ENCODE results near the gene B3GNT8. TPM values are rescaled to one million over a fixed set of nuclear protein-coding genes. Genes with fewer than 3 reads are reported as not detected.
"Not testable (repeated sequence)": the region's sequence is repeated elsewhere in the genome, so short reads cannot be mapped to it uniquely, and the experiment has no call there.

The B3GNT8 gene
- total RNA-seq, 2 donors from 2014 or later: 3.3 to 4.2 TPM

DNA sequence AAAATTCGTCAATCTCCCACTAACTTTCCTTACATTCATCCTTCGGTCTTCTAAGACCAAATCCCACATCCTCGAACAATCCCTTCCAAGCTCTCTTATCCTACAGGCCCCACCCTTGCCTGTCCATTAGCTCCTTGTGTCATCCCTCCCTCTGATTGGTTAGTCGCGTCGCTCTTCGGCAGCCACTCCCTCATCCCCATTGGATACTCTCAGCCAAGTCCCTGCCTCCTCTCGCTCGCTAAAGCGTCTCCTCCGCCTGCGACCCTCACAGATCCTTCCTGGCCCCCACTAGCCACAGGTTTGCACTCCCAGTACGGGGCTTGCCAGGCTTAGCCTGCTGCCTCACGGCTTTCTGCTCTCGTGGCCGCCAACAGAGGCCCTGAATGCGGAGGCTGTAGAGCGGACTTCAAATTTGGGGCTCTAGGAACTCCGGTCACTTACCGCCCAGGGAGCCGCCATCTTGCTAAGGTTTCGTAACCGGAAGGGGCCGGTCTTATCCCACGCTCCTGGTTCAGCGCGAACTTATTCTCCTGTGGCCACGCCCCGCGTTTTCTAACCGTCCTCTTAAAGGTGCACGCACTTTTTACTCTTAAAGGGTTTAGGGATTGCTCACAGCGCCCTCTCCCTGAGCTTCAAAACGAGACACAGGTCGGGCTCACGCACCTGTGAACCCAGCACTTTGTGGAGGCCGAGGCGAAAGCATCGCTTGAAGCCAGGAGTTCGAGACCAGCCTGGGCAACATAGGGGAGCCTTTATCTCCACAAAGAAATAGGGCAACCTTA is 12.5 kb upstream of the B3GNT8 start, which contains the start of gene DMAC2:
Gene DMAC2 (minus strand): TSS at position 472 of the 782 bp plus-strand sequence. CDS start 13 bp downstream, at position 459.
- intact Hi-C loops (cut with DNase I): no loop called here
- peak; percentile 98 for DNase-seq (ENCODE audit: low spot score)

DNA sequence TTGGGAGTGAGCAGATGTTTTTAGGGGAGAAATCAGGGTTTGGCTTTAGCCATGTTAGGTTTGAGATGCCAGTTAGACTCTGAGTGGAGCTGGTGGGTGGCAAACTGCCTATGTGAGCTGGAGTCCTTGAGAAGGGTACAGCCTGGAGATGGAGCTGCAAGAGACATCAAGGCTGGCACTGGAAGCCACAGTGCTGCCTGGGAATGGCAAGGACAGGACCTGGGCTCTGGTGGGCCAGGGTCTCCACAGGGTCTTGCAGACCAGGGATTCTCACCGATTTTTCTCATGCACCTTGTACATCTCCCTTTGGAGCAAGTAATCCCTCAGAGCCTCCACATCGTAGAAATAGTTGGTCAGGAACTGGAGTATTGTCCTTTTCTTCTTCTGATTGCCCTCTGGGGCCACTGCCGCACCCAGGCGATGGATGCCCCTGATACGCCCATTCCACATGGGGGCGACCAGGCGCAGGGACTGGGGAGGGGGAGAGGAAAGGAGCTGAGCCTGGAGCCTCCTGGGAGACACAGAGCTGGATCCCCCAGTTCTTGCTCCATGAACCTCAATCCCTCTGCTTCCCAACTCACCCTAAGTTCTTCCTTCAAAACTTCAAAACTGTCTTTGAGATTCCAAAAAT is 10.9 kb upstream of the B3GNT8 start:
- DNase-seq (ENCODE audit: low spot score): peak; percentile 38
- intact Hi-C loops (cut with DNase I): no loop called here

GRCh38 chr19:41436674-41436951 is 9.4 kb upstream of the B3GNT8 start:
- intact Hi-C loops (cut with DNase I): no loop called here
- DNase-seq (ENCODE audit: low spot score): no peak

DNA sequence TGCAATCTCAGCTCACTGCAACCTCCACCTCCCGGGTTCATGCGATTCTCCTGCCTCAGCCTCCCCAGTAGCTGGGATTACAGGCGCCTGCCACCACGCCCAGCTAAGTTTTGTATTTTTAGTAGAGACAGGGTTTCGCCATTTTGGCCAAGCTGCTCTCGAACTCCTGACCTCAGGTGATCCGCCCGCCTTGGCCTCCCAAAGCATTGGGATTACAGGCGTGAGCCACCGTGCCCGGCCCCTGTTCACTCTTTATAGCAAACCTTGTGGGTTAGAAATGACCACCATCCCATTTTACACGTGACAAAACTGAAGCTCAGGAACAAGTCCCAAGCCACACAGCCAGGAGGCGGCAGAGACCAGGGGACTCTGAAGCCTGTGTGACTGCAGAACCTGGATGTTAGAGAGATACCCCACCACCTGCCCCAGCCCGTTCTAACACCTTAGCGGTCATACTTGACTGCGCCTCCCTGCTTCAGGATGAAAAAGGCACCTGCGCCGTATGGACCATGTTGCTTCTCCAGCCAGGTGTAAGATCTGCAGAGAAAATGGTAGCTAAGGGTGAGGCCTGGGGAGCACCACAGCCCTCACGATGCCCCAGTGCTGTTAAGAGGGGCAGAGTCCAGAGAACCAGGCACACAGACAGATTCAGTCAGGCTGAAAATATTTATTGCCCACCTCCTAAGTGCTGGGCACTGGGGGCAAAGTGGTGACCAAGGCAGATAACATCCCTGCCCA is 8.9 kb upstream of the B3GNT8 start:
- DNase-seq (ENCODE audit: low spot score): peak; percentile 49

DNA sequence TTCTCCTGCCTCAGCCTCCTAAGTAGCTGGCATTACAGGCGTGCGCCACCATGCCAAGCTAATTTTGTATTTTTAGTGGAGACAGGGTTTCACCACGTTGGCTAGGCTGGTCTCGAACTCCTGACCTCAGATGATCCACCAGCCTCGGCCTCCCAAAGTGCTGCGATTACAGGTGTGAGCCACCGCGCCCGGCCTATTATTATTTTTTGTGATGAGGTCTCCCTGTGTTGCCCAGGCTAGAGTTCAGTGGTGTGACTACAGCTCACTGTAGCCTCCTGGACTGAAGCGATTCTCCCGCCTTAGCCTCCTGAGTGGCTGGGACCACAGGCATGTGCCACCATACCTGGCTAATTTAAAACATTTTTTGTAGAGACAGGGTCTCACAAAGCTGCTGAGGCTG is 8.2 kb upstream of the B3GNT8 start:
- peak; percentile 75 for DNase-seq (ENCODE audit: low spot score)
- intact Hi-C loops (cut with DNase I): not testable (repeated sequence)

More for the DNA sequence above, 8.9 kb upstream of the B3GNT8 start:
- intact Hi-C loops (cut with DNase I): no loop called here

DNA sequence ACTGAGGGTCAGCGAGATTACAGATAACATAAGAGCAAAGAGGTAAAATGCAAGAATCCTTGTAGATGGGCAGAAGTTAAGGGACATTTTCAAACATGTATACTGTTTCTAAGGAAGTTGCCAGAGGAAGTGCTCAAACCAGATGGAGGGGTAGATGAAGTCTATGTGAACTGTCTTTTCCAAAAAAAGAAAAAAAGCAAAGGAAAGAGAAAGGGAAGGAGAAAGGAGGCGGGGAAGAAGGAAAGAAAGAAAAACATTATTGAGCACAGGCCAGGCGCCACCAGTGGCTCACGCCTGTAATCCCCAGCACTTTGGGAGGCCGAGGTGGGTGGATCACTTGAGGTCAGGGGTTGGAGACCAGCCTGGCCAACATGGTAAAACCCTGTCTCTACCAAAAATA is 7.3 kb upstream of the B3GNT8 start:
- intact Hi-C loops (cut with DNase I): no loop called here

GRCh38 chr19:41433171-41433570 is 6.0 kb upstream of the B3GNT8 start:
- DNase-seq (ENCODE audit: low spot score): peak; percentile 67
- intact Hi-C loops (cut with DNase I): no loop called here

More for the DNA sequence above, 7.3 kb upstream of the B3GNT8 start:
- DNase-seq (ENCODE audit: low spot score): peak; percentile 18

GRCh38 chr19:41431426-41432386 is 4.5 kb upstream of the B3GNT8 start:
- DNase-seq (ENCODE audit: low spot score): peak; percentile 66
- intact Hi-C loops (cut with DNase I): no loop called here

DNA sequence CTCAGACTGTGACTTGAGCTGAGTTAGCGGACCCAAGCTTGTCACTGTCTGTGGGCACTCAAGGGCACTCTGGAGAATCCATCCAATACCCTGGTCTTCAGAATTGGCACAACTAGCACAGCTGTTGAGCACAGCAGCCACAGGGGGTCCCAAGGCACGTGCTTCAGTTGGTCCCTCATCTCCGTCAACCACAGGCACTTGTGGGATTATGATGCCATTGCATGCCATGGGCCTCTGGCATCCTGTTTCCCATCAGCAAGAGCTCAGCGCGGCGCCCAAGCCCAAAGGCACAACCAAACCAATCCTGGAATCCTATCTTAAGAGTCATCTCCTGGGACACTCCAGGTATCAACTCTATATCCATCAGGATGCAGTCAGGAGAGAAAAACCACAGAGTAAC is 3.7 kb upstream of the B3GNT8 start:
- intact Hi-C loops (cut with DNase I): no loop called here
- DNase-seq (ENCODE audit: low spot score): no peak

DNA sequence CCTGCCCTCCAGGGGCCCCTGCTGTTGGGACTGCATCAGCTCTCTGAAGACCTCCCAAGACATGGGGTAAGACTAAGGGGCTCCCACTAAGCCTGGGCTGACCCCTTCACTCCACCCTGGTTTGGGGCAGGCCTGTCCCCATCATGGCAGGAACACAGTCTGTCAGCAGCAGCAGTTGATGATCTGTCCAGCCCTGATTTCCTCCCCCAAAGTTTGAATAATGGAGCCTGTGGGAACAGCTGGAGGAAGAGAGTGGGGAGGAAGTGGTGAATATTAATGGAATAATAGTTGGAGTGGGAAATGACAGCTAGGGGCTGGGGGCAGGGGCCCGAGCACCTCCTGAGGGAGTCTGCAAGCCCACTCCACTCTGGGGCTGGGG is 1.3 kb upstream of the B3GNT8 start:
- no peak for DNase-seq (ENCODE audit: low spot score)
- intact Hi-C loops (cut with DNase I): no loop called here

GRCh38 chr19:41427647-41428480 is 690 bp upstream of the B3GNT8 start:
- intact Hi-C loops (cut with DNase I): no loop called here
- peak; percentile 84 for DNase-seq (ENCODE audit: low spot score)

- no peak for DNase-seq (ENCODE audit: low spot score)
- intact Hi-C loops (cut with DNase I): no loop called here
Measured at GRCh38 chr19:41426116-41426841, 895 bp downstream of the B3GNT8 start.

DNA sequence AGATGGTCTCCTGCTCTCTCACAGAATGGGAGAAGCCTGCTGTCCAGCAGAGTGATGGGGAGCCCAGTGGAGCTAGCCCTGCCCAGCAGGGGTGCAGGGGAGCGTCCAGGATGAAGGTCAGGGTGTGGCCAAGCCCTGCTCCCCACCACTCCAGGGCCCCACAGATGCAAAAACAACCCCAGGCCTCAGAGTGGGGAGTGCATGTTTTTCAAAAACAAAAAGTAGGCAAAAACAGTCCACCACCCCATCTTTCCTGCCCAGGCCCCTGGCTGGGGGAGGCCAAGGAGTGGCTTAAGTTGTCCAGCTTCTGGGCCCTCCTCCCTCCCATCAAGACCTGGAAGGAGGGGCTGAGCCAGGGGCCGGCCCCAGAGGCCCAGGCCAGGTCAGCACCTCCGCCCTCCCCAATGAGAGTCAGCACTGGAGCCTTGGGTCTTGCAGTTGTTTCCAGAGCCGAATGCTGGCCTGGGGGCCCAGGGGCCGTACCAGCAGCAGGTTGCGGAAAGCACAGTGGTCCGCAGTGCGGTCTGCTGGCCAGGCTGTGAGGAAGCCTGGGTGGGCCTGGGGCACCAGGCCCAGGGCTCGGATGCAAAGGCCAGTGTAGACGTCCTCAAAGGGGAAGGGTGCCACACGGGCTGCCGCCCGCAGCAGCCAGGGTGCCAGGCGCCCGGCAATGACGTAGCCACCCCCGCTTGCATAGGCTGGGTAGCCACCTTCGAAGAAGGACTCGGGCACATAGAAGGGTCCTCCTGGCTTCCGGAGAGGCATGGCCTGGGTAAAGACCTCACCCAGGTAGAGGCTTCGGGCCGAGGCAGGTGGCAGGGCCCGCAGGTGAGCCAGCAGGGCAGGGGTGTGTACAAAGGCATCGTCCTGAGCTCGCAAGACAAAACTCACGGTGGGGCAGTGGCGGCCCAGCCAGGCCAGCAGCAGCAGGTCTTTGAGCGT is 1.7 kb downstream of the B3GNT8 start:
- intact Hi-C loops (cut with DNase I): no loop called here
- DNase-seq (ENCODE audit: low spot score): no peak

- no peak for DNase-seq (ENCODE audit: low spot score)
- intact Hi-C loops (cut with DNase I): no loop called here
Measured at GRCh38 chr19:41424335-41425173, 2.6 kb downstream of the B3GNT8 start.

DNA sequence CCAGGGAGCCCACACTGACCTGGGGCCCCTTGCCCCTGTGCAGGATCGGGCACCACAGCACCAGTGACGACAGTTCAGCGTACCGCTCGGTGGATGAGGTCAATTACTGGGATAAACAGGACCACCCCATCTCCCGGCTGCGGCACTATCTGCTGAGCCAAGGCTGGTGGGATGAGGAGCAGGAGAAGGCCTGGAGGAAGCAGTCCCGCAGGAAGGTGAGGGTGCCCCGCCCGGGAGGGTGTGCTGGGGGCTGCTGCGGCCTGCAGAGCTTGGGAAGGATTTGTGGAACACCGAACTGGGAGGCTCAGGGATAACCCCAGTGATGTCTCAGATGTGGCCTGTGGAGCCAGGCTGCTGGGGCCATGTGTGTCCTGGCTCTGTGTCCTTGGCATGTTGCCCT is 4.2 kb downstream of the B3GNT8 start:
- no peak for DNase-seq (ENCODE audit: low spot score)
- intact Hi-C loops (cut with DNase I): no loop called here

- intact Hi-C loops (cut with DNase I): no loop called here
- DNase-seq (ENCODE audit: low spot score): no peak
Measured at GRCh38 chr19:41422456-41422855, 4.7 kb downstream of the B3GNT8 start.

All from posterior vena cava (tissue), 2 donors.